Heart left ventricle (tissue), 13 donors: ENCODE data around the gene FOXN4.

Source experiments
- CTCF ChIP-seq, 12 donors: fragments of 200-600 bp; sonication (generic) in 4 of 12; IDR thresholded peaks; one replicate each; pipeline versions ENCODE4 v1.5.0 to v1.8.0; 2018 to 2022; ENCODE audit warnings: antibody characterized with exemption in 12 of 12, mild to moderate bottlenecking in 5 of 12
- POLR2A ChIP-seq, 2 donors: fragments of 450-650 bp; IDR thresholded peaks; one replicate each; pipeline ENCODE4 v1.6.1; 2017; ENCODE audit warnings: antibody characterized with exemption in 2 of 2, mild to moderate bottlenecking in 2 of 2, moderate library complexity in 2 of 2
- donor health status: ischemic (EF 13 %, LVEDD 7.1; RV severe dilation, severe dysfunction).
- donor health status: DM: no; HTN: yes; CAD: no.
- donor health status: DM: no; HTN: no; CAD: no.
- donor health status: ischemic (EF 25% LVEDD 6.9; RV normal size, moderate dysfunction).
- donor health status: ischemic (EF 25% LVEDD 5.7; RV mildly dilated, moderate dysfunction).
- donor health status: ischemic (EF 35%, LVEDD 5.7; RV mildly dilated, moderate dysfunction).
- donor health status: nonischemic (EF 11% LVEDD 7.7; RV severe dilation, severe dysfunction).
- donor health status: DM: yes; HTN: yes; CAD: no.
- donor health status: PGD.
- donor health status: ischemic (EF 29% LVEDD 5.4; RV normal size, mild dysfunction).
- donor health status: nonischemic (EF 23%, LVEDD 6.1; RV moderate dilation, normal function).

GRCh38 chr12:109304485-109304884, 4.6 kb downstream of the FOXN4 start:
- no peak for TF ChIP-seq CTCF (IDR thresholded peaks at IDR 0.05)
- no peak for TF ChIP-seq POLR2A (IDR thresholded peaks at IDR 0.05)
